TTC549 (cell line): ENCODE results near the gene CCIN.
"Not testable (repeated sequence)": the region's sequence is repeated elsewhere in the genome, so short reads cannot be mapped to it uniquely, and the experiment has no call there.

Experiments used
- FAIRE-seq: peaks from 2 replicates; lab custom pipeline; 2012; peaks lifted over from hg19 to GRCh38; lab: Jason Lieb, UNC

The CCIN gene

GRCh38 chr9:36169166-36169565, at the start of gene CCIN:
TSS of gene CCIN (plus strand) at chr9:36169388. CDS start at chr9:36169503, 115 bp downstream.
- no peak for FAIRE-seq

GRCh38 chr9:36119476-36119875, 49.7 kb upstream of the CCIN start:
- FAIRE-seq: no peak

- FAIRE-seq: no peak
These were observed 48.5 kb upstream of the CCIN start for GRCh38 chr9:36120705-36121104.

- no peak for FAIRE-seq
These were observed 47.2 kb upstream of the CCIN start for GRCh38 chr9:36121971-36122370.

GRCh38 chr9:36123515-36123914, 45.7 kb upstream of the CCIN start:
- no peak for FAIRE-seq

GRCh38 chr9:36125062-36125855, 43.9 kb upstream of the CCIN start:
- no peak for FAIRE-seq

GRCh38 chr9:36126016-36126730, 43.0 kb upstream of the CCIN start:
- no peak for FAIRE-seq

GRCh38 chr9:36127652-36128244, 41.4 kb upstream of the CCIN start:
- no peak for FAIRE-seq

- no peak for FAIRE-seq
These were observed 40.8 kb upstream of the CCIN start for GRCh38 chr9:36128349-36128748.

- no peak for FAIRE-seq
These were observed 40.0 kb upstream of the CCIN start for GRCh38 chr9:36129139-36129538.

- not testable (repeated sequence) for FAIRE-seq
These were observed 37.5 kb upstream of the CCIN start for GRCh38 chr9:36131666-36132065.

GRCh38 chr9:36132086-36132485, 37.1 kb upstream of the CCIN start:
- FAIRE-seq: no peak

- FAIRE-seq: no peak
These were observed 34.3 kb upstream of the CCIN start for GRCh38 chr9:36134761-36135505.

GRCh38 chr9:36135741-36136271, 33.4 kb upstream of the CCIN start:
- no peak for FAIRE-seq

GRCh38 chr9:36136272-36136893, 32.8 kb upstream of the CCIN start, which contains the start of gene GLIPR2:
TSS of gene GLIPR2 (plus strand) at chr9:36136733. CDS start at chr9:36136779, 46 bp downstream.
- no peak for FAIRE-seq

- no peak for FAIRE-seq
These were observed 32.2 kb upstream of the CCIN start for GRCh38 chr9:36136894-36137391.

GRCh38 chr9:36137392-36138004, 31.7 kb upstream of the CCIN start:
- no peak for FAIRE-seq

GRCh38 chr9:36138496-36138895, 30.7 kb upstream of the CCIN start:
- no peak for FAIRE-seq

- FAIRE-seq: no peak
These were observed 30.3 kb upstream of the CCIN start for GRCh38 chr9:36138901-36139300.

- no peak for FAIRE-seq
These were observed 28.8 kb upstream of the CCIN start for GRCh38 chr9:36140086-36141084.
